Mesendoderm (in vitro differentiated cells): ENCODE results near the gene NBPF20.
"Not testable (repeated sequence)": the region's sequence is repeated elsewhere in the genome, so short reads cannot be mapped to it uniquely, and the experiment has no call there.

Experiments used
- DNase-seq: peaks from one replicate; pipeline ENCODE4 v3.0.0; 2013
- H2AK5ac ChIP-seq: 2 replicates; pipeline ENCODE4 v1.6.1; 2013; ENCODE audit warnings: low read length, inconsistent platforms
- H2BK120ac ChIP-seq: 2 replicates; pipeline ENCODE4 v1.6.1; 2013; ENCODE audit warnings: low read depth, mild to moderate bottlenecking, low read length, moderate library complexity, mixed read lengths
- H2BK15ac ChIP-seq: replicated peaks from 2 replicates; pipeline ENCODE4 v1.6.1; 2013; ENCODE audit warnings: low read depth, mild to moderate bottlenecking, moderate library complexity
- H2BK5ac ChIP-seq: 2 replicates; pipeline ENCODE4 v1.6.1; 2013; ENCODE audit warnings: low read length, inconsistent platforms
- H3K18ac ChIP-seq: 2 replicates; pipeline ENCODE4 v1.6.1; 2013; ENCODE audit warnings: mild to moderate bottlenecking, low read length, mixed read lengths
- H3K23ac ChIP-seq: one replicate; pipeline ENCODE4 v1.6.1; 2013; ENCODE audit warnings: low read length
- H3K27ac ChIP-seq: 2 replicates; pipeline ENCODE4 v1.5.1; 2013; ENCODE audit warnings: low read depth, mild to moderate bottlenecking, inconsistent platforms, low read length, moderate library complexity
- H3K27me3 ChIP-seq: 2 replicates; pipeline ENCODE4 v1.6.1; 2013; ENCODE audit warnings: low read length, control low read depth, mild to moderate bottlenecking, inconsistent platforms; ENCODE audit not compliant: insufficient read depth, poor library complexity
- H3K36me3 ChIP-seq: 2 replicates; pipeline ENCODE4 v1.6.1; 2013; ENCODE audit warnings: low read length, inconsistent platforms; ENCODE audit not compliant: control insufficient read depth, insufficient read depth
- H3K4ac ChIP-seq: one replicate; pipeline ENCODE4 v1.6.1; 2013; ENCODE audit warnings: low read depth, mild to moderate bottlenecking, low read length, moderate library complexity
- H3K4me1 ChIP-seq: 2 replicates; pipeline ENCODE4 v1.6.1; 2013; ENCODE audit warnings: low read depth, low read length, inconsistent platforms; ENCODE audit not compliant: control insufficient read depth
- H3K4me2 ChIP-seq: 2 replicates; pipeline ENCODE4 v1.6.1; 2013; ENCODE audit warnings: low read length
- H3K4me3 ChIP-seq: 2 replicates; pipeline ENCODE4 v1.5.1; 2013; ENCODE audit warnings: mild to moderate bottlenecking, low read length
- H3K56ac ChIP-seq: one replicate; pipeline ENCODE4 v1.6.1; 2013; ENCODE audit warnings: low read length
- H3K79me1 ChIP-seq: 2 replicates; pipeline ENCODE4 v1.6.1; 2013; ENCODE audit warnings: low read length, inconsistent platforms
- H3K79me2 ChIP-seq: 2 replicates; pipeline ENCODE4 v1.6.1; 2013; ENCODE audit warnings: mild to moderate bottlenecking, low read length; ENCODE audit not compliant: control insufficient read depth, insufficient read depth
- H3K9ac ChIP-seq: 2 replicates; pipeline ENCODE4 v1.6.1; 2013; ENCODE audit warnings: low read length, inconsistent platforms
- H4K5ac ChIP-seq: one replicate; pipeline ENCODE4 v1.6.1; 2013; ENCODE audit warnings: low read length
- H4K8ac ChIP-seq: one replicate; pipeline ENCODE4 v1.6.1; 2013; ENCODE audit warnings: low read depth, mild to moderate bottlenecking, control low read depth, low read length, moderate library complexity
- WGBS: extraction: QIAGEN DNeasy Blood & Tissue Kit; methylation state at CpG from one replicate; pipeline ENCODE4 v1.1.7; 2013; ENCODE audit warnings: low lambda C conversion rate, missing lambda C conversion rate; ENCODE audit not compliant: insufficient coverage; ENCODE audit errors: extremely low coverage; 5-methylcytosine and 5-hydroxymethylcytosine counted together

The NBPF20 gene

DNA sequence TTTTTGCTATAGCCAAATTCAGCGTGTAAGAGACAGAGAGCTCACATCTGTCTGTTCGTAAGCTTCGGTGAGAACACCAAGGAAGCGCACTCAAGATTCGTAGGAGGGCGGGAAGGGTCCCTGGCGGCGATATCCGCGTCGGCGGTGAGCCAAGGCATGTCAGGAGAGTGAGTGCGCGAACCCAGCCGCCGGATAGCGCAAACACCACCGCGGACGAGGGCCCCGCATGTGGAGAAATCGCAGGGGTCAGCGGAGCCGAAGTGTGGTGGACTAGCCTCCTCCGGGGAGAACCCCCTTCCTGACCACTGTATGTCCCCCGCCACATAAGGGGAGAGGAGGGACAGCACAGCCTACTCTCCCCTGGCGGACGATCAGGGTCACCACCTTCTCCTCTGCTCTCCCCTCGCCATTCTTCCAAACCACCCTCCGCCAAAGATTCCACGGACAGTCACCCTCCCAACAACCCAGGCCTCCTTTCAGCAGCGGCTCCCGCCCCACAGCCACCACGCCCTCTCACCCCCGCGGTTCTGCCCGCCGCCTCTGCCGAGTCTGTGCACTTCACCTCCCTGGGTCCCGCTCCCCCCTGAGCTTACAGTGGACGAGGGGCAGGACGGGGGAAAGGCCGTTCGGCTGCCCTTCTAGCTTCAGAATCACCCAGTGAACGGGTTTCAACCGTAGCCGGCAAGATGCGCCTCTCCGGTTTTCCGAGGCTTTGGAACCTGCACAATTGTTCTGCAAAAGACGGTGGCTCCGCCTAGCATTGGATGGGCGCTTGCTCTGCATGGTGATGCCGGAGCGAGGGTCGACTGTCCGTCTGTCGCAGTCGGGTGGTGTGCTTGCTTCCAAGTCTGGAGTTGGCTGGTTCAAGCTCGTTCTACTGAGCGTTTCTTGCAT is 6.2 kb upstream of the NBPF20 start:
- not testable (repeated sequence) for H3K23ac ChIP-seq, H3K79me1 ChIP-seq, H2BK120ac ChIP-seq, H3K4ac ChIP-seq, H3K18ac ChIP-seq, H3K36me3 ChIP-seq, H3K4me1 ChIP-seq, H2BK15ac ChIP-seq, H3K79me2 ChIP-seq, H2BK5ac ChIP-seq, H4K5ac ChIP-seq, H4K8ac ChIP-seq, H3K9ac ChIP-seq, H2AK5ac ChIP-seq, H3K27me3 ChIP-seq, H3K27ac ChIP-seq, H3K4me2 ChIP-seq, H3K4me3 ChIP-seq
- WGBS = no CpG with 5 or more reads among the region's 61 CpGs
- H3K56ac ChIP-seq = peak overlapping the region; percentile 49
- DNase-seq = peak; percentile 18

DNA sequence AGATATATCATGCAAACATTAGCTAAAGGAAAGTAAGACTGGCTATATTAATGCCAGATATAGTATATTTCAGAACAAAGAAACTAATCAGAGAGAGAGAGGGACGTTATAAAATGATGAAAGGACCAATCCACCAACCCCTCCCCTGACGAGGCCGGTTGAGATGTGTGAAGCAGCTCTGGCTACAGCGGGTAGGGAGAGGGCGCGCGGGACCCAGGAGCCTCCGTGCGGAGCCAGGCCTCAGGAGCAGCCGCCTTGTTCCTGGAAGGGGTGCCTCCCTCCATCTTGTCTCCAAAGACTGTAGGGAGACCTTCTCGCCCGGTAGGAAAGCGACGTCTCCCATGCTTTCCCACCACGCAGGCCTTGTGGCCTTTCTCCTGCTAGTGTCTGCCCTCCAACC is 5.4 kb upstream of the NBPF20 start:
- H3K56ac ChIP-seq, H3K79me1 ChIP-seq, H3K4me2 ChIP-seq, H4K5ac ChIP-seq, H3K18ac ChIP-seq, DNase-seq, H4K8ac ChIP-seq, H3K4me1 ChIP-seq, H3K79me2 ChIP-seq, H3K23ac ChIP-seq, H2BK120ac ChIP-seq, H3K27ac ChIP-seq, H2AK5ac ChIP-seq, H2BK15ac ChIP-seq, H2BK5ac ChIP-seq, H3K9ac ChIP-seq, H3K27me3 ChIP-seq, H3K36me3 ChIP-seq, H3K4me3 ChIP-seq, H3K4ac ChIP-seq: not testable (repeated sequence)
- WGBS = no CpG with 5 or more reads among the region's 15 CpGs

DNA sequence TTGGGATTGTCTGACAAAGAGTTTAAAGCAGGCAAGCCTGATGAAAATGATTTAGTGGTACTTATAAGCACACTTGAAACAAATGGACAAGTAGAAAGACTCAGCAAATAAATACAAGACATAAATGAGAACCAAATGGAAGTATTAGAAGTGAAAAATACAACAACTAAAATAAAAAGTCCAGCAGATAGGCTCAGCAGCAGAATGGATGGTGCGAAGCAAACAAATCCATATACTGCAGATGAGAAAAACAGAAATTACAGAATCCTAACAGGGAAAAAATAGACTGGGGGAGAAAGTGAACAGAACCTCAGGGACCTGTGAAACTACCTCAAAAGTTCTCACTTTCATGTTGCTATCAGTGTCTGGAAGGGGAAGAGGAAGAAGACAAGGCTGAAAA is 3.9 kb upstream of the NBPF20 start:
- H3K27ac ChIP-seq, H3K9ac ChIP-seq, H3K4ac ChIP-seq, H3K4me3 ChIP-seq, H3K79me2 ChIP-seq, H2AK5ac ChIP-seq, H3K23ac ChIP-seq, H2BK15ac ChIP-seq, H4K5ac ChIP-seq, H2BK5ac ChIP-seq, H3K79me1 ChIP-seq, H3K27me3 ChIP-seq, DNase-seq, H3K36me3 ChIP-seq, H3K4me1 ChIP-seq, H2BK120ac ChIP-seq, H3K4me2 ChIP-seq, H3K56ac ChIP-seq, H3K18ac ChIP-seq, H4K8ac ChIP-seq: not testable (repeated sequence)
- no CpG with 5 or more reads among the region's 1 CpG for whole genome bisulfite sequencing

DNA sequence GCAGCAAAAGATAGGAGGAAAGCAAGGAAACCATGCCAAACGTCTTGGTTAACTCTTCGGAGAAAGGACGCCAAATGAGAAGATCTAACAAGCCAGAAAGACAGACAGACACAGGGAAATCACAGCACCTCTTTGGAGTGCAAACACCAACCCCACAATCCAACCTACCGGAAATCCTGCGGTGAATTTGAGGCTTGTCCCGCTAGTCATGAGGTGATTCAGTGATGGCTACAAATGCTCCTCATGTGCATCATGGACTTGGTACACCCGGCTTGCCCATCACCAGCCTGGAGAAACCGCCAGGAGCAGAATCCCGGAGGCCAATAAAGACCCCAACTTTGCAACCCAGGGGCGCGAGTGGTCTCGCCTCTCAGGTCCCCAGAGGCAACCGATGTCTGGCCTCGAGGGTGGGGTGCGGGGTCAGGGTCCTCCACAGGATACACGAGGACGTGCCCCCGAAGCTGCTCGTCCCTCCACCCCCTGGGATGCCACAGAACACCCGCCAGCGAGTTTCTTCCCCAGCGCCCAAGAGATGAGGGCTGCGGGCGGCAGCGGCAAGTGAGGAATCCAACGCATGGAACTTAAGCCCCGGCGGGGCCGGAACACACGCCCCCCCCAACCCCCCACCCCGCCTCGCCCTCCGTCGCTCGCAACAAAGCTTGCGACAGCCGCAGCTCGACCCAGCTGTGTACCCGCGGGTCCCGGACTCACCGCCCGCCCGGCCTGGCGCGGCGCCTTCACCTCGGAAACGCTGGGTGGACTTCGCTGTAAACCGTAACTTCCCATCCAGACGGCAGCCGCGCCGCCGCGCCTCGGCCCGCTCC is 579 bp downstream of the NBPF20 start:
- not testable (repeated sequence) for H3K79me2 ChIP-seq, H4K5ac ChIP-seq, H2BK120ac ChIP-seq, H3K79me1 ChIP-seq, H3K27ac ChIP-seq, H3K4ac ChIP-seq, H2AK5ac ChIP-seq, H2BK15ac ChIP-seq, H3K36me3 ChIP-seq, H3K4me2 ChIP-seq, H3K4me3 ChIP-seq, H3K4me1 ChIP-seq, H3K27me3 ChIP-seq, H3K23ac ChIP-seq, H4K8ac ChIP-seq, H2BK5ac ChIP-seq
- peak overlapping the region; percentile 64 for H3K9ac ChIP-seq
- peak overlapping the region; percentile 10 for H3K18ac ChIP-seq
- DNase-seq = peak; percentile 13
- WGBS = no CpG with 5 or more reads among the region's 59 CpGs
- peak overlapping the region; percentile 85 for H3K56ac ChIP-seq

DNA sequence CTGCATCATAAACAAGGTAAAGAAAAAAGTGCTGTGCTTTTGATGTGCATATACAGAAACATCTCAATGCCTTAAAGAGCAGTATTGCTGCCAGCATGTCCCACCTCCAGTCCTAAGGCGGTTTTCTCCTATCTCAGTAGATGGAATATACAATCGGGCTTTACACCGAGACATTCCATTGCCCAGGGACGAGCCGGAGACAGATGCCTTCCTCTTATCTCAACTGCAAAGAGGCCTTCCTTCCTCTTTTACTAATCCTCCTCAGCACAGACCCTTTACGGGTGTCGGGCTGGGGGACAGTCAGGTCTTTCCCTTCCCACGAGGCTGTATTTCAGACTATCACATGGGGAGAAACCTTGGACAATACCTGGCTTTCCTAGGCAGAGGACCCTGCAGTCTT is 10.3 kb downstream of the NBPF20 start:
- H3K4ac ChIP-seq, H2AK5ac ChIP-seq, H3K23ac ChIP-seq, H3K4me3 ChIP-seq, H3K79me2 ChIP-seq, H3K9ac ChIP-seq, H3K4me2 ChIP-seq, H3K4me1 ChIP-seq, DNase-seq, H3K79me1 ChIP-seq, H3K18ac ChIP-seq, H4K5ac ChIP-seq, H2BK5ac ChIP-seq, H4K8ac ChIP-seq, H3K56ac ChIP-seq, H3K27ac ChIP-seq, H2BK15ac ChIP-seq, H3K36me3 ChIP-seq, H3K27me3 ChIP-seq, H2BK120ac ChIP-seq: not testable (repeated sequence)
- WGBS = no CpG with 5 or more reads among the region's 8 CpGs
